GM18498 (cell line): ENCODE measurements around the gene WEE1.
A peak's percentile ranks its signal among the peaks of the same experiment; 100 is the strongest.
"Not testable (repeated sequence)": the region's sequence is repeated elsewhere in the genome, so short reads cannot be mapped to it uniquely, and the experiment has no call there.

Experiments used
- ATAC-seq: cut with Tn5 transposase; IDR thresholded peaks from one replicate; pipeline ENCODE4 v1.9.1; 2021; ENCODE audit warnings: mild to moderate bottlenecking, moderate library complexity; ENCODE audit not compliant: unreplicated experiment

The WEE1 gene

DNA sequence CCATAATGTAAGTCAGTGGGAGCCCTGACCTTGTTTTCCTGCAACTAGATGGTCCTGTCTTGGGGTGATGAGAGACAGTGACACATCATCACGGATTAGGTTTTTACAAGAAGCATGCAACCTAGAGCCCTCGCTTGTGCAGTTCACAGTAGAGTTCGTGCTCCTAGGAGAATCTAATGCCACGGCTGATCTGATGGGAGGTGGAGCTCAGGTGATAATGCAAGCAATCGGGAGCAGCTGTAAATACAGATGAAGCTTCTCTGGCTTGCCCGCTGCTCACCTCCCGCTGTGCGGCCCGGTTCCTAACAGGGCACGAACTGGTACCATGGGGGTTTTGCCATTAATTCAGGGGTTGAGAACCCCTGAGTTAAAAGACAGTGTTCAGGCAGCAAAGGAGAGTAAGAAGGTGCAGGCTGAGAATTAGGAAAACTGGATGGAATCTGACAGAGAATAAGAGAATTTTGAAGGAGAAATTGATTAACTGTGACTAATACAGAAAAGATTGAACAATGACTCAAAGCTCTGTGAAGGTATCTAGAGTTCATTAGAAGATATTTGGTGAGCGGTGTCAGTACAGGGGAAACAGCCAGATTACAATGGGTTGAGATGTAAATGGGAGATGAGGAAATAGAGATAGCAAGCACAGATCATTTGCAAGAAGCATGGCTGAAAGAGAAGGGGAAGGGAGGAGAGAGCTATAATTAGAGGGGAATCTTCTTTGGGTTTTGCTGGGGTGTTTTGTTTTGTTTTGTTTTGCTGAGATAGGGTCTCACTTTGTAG lies 21.0 kb downstream of the WEE1 start:
- no peak for ATAC-seq

DNA sequence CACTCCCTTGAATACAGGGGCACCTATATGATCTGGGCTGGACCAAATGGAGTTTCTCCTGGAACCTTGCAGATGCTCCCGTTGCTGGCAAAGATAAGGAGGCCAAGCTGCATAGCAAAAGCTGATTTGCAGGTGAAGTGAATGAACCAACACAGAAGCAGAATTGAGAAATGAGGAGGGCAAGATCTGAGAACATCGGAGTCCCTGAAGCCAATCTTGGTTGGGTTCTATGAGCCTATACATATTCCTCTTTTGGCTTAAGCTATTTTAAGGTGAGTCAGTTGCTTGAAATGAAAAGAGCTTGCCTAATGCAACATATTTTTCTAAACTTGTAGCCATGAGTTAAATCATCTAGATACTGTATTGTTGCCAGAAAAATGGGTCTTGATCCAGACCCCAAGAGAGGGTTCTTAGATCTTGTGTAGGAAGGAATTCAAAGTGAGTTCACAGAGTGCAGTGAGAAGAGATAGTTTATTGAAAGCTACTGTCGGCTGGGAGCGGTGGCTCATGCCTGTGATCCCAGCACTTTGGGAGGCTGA lies 23.5 kb downstream of the WEE1 start:
- no peak for ATAC-seq

DNA sequence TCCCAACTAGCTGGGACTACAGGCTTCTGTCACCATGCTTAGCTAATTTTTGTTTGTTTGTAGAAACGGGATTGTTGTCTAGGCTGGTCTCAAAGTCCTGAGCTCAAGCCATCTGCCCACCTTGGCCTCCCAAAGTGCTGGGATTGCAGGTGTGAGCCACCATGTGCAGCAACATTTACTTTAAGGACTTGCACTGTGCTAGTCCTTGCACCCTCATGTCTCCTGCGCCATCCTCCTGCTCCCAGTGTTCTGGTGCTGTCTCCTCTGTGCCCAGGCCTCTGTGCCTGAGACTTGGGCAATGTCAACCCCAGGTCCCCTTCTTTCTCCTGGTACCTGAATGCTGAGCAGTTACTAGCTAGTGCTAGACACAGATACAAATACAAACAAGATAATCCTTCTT lies 26.7 kb downstream of the WEE1 start:
- ATAC-seq = no peak

DNA sequence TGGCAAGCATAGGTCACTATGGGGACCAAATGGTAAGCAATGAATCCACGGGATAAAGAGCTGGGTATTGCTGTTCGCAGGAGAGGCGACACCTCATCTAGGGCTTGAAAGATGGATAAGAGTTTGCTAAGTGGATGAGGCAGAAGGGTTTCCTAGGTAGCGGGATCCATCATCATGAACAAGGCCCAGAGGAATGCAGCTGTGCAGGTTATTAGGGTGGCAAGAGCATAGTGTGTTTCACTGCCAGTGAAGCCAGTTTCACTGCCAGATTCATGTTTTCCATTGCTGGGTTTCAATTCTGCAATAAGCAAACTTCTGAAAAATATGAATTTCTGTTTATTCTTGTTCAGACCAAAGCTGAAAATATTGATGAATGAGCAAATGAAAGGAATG lies 27.2 kb downstream of the WEE1 start:
- ATAC-seq = peak; percentile 57

DNA sequence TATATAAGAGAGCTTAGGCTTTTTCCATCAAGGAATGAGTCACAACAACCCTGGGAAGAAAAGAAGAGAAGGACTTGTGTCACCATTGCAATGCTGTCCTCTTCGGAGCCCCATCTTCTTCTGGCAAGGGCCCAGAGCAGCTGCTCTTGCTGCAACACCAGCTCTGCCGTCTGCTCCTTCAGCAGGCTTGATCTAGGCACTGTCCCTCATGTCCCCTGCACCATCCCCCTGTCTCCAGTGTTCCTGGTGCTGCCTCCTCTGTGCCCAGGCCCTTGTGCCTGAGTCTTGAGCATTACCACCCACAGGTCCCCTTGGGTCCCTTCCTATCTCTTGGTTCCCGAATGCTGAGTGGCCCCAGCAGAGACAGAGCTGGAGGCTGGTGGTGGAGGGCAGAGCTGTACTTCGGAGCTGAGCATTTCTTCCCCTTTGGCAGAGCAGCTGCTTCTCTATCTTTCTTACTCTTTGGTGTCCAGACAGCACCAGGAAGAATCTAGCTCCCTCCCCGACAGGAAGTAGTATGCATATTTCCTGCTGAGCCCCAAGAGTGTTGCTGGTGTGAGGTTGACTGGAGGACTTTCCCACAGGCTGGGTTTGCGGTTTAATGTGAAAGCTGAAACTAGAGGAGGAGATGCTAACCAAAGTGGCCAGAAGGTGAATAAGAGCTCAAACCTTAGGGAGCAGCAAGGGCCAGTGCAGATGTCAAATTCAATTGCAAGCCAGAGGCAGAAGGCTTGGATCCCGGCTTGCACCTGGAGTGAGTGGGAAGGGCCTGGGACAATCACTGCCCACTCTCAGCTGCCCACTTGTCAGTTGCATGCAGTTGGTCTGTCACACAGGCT lies 27.8 kb downstream of the WEE1 start:
- peak; percentile 83 for ATAC-seq

DNA sequence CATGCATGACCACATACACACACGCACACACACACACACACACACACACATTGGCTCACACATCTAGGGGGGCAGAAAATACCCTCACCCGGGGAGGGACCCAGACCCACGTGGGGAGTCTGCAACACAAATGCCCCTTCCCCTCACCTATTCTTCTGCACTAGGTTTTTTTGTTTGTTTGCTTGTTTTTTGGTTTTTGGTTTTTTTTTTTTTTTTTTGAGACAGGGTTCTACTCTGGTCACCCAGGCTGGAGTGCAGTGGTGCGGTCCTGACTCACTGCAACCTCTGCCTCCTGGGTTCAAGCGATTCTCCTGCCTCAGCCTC lies 28.4 kb downstream of the WEE1 start:
- no peak for ATAC-seq

DNA sequence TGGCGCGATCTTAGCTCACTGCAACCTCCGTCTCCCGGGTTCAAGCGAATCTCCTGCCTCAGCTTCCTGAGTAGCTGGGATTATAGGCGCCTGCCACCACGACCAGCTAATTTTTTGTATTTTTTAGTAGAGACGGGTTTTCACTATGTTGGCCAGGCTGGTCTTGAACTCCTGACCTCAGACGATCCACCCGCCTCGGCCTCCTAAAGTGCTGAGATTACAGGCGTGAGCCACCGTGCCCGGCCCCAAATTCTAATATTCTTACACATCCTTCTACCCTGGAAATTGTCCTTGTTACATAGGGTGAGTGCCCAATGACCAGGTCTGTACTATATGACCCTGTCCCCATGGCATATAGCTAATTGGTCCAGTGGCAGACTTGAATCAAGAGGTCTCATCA lies 29.7 kb downstream of the WEE1 start:
- not testable (repeated sequence) for ATAC-seq

DNA sequence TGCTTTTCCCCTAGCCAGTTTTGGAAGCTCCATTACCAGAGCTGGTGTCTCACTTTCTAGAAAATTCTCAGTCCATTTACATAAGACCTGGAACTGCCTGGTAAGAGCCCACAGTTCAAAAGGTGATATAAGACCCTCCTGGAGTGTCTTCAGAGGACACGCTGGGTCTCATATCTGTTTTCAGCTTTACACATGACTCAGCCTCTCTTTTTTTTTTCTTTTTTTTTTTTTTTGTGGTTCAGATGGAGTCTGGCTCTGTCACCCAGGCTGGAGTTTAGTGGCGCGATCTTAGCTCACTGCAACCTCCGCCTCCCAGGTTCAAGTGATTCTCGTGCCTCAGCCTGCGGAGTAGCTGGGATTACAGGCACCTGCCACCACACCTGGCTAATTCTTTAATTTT lies 30.7 kb downstream of the WEE1 start:
- ATAC-seq = no peak

DNA sequence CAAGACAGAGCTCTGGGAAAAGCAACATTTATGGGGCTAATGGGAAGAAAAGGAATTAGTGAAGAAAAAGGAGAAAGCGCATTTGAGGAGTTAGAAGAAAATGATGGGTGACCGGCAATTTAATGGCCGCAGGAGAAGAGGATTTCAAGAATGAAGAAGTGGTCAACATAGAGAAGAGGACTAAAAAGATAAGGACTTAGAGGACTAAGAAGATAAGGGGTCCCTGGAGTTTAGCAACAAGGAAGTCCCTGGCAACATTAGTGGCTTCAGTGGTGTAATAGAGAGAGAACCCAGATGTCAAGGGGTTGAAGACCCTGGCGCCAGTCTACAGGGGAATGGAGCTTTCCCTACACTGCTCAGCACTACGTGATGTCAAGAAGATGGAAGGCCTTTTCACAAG lies 32.3 kb downstream of the WEE1 start:
- no peak for ATAC-seq

DNA sequence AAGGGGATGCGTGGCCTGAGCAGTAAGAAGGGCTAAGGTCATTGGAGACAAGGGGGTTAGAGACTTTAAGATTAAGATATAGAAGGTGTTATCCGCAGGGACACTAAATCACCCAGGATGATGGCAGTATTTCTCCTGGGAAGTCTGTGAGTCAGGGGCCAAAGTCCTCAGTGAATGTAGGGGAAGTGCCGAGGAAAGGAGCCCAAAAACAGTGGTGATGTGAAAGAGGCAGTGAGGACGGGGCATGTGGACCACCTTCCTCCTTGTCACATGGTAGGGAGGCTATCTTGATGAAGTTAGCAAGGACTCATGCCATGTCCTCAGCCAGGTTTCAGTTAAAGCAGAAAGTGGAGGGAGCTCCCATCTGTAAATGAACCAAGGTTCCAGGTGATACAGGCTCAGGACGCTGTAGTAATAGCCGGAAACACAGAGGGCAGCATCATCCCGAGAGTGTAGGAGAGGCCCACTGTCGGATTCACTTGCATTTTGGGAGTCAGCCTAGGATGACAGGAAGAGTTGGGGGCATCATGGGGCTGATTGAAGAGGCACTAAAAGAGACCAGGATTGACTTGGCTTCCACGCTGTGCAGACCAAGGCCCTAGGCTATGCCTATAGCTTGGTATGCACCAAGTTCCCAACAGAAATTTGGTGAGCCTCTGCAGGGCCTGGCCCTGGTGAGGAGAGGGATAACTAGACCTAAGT lies 33.5 kb downstream of the WEE1 start:
- no peak for ATAC-seq

DNA sequence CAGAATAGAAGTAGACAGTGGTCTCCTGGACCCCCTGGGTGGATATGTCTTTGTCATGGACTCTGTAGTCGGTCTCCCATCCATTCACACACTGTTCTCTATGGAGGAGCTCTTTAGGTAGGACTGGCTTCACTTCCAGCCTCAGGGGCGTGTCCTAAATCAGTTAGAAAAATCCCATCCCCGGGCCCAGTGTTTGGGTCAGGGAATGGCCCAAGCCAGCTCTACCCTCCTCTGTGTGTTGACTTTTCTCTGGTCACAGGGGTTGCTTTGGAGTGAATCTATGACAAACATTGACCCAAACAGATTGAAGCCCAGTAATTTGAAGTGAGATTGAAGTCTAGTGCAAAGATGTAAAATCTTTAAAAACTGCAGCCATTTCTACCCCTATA lies 34.0 kb downstream of the WEE1 start:
- ATAC-seq = no peak

DNA sequence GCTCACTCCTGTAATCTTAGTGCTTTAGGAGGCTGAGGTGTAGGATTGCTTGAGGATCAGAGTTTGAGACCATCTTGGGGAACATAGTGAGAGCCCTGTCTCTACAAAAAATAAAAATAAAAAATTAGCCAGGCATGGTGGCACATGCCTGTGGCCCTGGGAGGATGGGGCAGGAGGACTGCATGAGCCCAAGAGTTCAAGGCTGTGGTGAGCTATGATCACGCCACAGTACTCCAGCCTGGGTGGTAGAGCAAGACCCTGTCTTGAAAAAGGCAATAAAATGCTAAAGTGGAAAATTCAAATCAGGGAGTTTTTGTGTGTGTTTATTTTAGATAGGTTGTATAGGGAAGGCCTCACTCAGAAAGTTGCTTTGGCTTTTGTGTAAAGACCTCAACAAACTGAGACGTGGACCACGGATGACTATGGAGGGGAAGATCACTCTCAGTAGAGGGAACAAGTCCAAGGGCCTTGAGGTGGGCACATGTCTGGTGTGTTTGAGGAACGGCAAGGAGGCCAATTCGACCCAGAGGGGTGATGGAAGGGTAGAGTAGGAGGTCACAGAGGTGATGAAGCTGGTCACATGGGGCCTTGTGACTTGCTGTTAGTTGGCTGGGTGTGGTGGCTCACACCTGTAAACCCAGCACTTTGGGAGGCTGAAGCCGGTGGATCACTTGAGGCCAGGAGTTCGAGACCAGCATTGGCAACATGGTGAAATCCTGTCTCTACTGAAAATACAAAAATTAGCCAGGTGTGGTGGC lies 35.7 kb downstream of the WEE1 start:
- no peak for ATAC-seq

DNA sequence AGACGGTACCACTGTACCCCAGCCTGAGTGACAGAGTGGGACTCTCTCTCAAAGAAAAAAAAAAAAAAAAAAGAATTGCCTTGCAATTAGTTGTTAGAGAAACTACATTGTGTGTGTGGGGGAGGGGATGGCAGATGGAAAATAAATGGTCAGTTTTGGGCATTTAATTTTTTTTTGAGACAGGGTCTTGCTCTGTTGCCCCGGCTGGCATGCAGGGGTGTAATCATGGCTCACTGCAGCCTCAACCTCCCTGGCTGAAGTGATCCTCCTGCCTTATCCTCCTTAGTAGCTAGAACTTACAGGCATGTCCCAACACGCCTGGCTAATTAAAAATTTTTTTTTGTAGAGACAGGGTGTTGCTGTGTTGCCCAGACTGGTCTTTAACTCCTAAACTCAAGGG lies 36.4 kb downstream of the WEE1 start:
- ATAC-seq = no peak

DNA sequence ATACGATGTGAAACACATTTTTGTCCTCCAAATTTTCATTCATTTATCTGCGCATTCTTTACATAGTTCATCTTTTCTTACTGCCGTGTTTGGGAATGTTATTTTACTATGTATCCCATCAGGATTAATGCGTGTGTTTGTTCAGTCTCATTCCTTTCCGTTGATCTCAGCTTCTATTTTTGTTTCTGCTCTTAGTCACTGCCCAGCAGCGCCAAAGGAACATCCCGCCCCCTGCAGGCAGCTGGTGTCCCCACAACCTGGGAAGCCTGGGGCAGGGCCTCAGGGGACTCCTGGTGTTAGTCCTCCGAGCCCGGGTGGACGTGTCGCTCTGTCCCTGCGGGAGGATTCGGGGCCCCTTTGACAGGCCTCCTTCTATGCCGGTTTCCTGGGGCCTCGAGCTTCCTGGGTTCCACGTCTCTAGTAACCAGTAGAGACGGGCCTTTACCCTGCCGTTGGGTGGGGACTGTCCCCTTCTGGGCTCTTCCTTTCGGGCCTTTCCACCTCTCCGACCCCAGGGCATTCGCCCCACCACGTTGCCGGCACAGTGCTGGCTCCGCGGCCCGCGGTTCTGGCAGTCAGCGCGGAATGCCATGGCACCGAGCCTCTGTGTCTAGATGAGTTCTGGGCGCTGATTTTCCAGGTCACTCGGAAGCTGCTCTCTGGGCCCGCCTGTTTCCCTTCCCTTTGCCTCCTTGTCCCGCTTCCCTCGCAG lies 39.8 kb downstream of the WEE1 start:
- ATAC-seq = peak; percentile 40

DNA sequence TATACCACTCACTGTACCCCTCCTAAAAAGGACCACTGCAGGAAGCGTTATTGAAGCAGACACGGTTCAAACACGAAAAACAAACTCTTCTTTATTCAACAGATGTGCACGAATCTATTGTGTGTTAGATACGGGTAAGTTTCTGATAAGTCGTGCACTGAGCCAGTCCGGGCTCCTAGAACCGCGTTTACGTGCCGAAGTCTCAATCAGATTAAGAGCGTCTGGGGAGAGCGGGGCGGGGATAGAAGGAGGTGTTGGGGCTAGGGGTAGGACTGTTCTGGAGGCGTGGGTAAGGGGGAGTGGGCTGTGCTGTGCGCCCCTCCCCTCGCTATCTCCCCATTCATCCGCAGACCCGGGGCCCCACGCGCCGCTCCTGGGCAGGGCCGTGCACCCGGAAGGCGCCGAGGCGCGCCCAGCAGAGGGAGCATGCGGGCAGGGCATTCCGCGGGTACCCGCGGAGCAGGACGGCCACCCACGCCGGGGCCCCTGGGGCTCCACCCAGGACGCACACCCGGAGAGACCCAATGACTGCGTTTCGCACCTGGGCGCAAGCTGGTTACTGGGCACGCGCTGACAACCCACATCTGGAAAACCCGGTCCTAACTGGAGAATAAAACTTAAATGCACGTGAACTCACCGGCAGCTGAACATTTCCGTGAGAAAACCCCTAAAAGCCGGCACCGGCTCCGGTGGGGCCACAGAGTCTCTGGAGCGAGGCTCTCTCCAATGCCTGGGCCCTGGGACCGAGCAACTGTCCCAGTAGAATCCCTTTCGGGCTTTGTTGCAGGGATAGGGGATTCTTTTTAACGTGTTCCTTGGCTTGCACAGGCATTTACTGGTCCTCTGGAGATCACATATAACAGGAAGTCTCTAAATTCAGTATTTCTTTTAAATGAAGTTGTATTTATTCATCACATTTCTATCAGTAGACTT lies 40.6 kb downstream of the WEE1 start:
- ATAC-seq = peak; percentile 78

DNA sequence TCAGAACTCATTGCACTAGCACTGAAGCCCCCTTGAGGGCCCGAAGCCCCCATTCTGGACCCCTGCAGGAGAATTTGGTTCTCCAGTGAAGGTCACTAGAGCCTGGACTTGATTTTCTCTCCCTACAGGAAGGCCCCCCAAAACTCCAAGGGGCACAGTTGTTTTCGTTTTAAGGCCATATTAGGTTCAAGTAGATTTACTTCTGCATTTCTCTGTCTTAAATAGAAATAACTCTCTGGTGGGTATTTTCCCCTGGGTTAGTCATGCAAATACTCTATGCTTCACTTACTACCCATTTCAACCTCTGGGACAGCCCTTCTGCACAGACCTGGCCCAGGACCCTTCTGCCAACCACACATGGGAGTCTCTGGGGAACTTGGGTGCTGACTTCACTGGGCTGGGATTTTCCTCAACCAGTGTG lies 41.6 kb downstream of the WEE1 start:
- ATAC-seq = peak; percentile 53

DNA sequence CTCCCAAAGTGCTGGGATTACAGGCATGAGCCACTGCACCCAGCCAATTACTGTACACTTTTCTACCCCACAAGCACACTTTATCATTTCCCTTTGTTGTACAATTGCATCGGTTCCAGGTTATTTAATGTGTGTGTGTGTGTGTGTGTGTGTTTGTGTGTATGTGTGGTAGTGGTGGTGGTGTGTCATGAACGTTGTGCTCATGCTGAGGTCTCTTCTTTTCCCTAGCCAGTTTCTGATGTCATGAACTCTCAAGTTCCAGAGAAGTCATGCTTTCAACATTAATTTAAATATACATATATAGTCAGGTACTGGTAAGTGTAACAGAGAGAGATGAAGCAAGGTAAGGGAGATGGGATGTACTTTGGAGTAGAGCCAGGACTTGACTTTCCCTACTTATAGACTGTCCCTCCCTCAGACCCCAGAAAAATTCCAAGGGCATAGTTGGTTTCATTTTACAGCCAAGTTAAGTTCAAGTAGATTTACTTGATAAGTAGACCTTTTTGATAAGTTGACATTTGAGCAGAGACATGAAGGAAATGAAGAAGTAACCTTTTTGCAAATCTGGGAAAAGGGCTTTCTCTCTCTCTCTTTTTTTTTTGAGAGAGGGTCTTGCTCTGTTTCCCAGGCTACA lies 42.7 kb downstream of the WEE1 start:
- ATAC-seq = no peak

DNA sequence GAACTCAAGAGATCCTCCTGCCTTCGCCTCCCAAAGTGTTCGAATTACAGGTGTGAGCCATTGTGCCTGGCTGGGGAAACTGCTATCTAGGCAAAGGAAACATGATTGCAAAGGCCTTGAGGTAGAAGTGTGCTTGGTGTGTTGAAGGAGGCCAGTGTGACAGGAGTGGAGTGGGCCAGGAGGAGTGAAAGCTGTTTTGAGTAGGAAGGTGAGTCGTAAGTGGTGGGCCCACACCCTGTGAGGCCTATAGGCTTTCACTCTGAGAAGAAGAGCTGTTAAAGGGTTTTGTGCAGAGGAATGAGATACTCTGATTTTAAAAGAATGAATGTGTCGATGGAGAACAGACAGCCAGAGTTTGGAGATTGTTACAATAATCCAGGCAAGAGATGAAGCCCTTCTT lies 43.4 kb downstream of the WEE1 start:
- ATAC-seq = no peak

DNA sequence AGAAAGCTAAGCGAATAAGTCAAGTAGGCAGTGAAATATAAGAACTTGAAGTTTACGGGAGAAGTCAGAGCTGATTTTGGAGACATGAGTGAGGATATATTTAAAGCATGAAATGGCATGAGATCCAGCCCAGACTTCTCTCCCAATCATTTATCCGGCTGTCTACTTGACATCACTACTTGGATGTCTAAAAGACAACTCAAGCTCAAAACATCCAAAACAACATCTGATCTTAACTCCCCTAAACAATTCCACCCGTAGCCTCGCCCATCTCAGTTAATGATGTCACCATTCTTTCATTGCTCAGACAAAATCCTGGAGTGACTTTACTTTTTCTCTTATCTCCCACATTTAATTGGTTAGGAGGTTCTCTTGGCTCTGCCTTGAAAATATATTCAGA lies 44.5 kb downstream of the WEE1 start:
- no peak for ATAC-seq
